ENCODE data around the gene CAPZB.

- no peak for TF ChIP-seq CTCF (conservative IDR thresholded peaks at IDR 0.05; ENCODE audit: low read length)
- no peak for TF ChIP-seq EZH2phosphoT487 (IDR thresholded peaks at IDR 0.05; ENCODE audit: borderline replicate concordance)
Measured at GRCh38 chr1:19349999-19350398, 135.3 kb downstream of the CAPZB start.

All from Loucy (cell line).